Epithelial cell of prostate (primary cell): ENCODE data around the gene SRP54.
"Not testable (repeated sequence)": the region's sequence is repeated elsewhere in the genome, so short reads cannot be mapped to it uniquely, and the experiment has no call there.

Experiments used
- DNase-seq: peaks from one replicate; pipeline ENCODE4 v3.0.0-alpha.2; 2011; ENCODE audit warnings: low read depth, low spot score
- H3K27ac ChIP-seq: fragments of 450-650 bp; 2 replicates; pipeline ENCODE4 v1.5.1; 2017; ENCODE audit warnings: mild to moderate bottlenecking

SRP54 gene

GRCh38 chr14:35044939-35045797, 62.4 kb downstream of the SRP54 start:
- H3K27ac ChIP-seq, result peak overlapping the region; percentile 95
- DNase-seq, result no peak

GRCh38 chr14:35045798-35046047, 62.9 kb downstream of the SRP54 start:
- DNase-seq, result no peak

GRCh38 chr14:35046048-35046750, 63.4 kb downstream of the SRP54 start, which contains the start of gene FAM177A1:
FAM177A1 (plus strand) TSS chr14:35046272; CDS start chr14:35046464, 192 bp downstream.
- peak; percentile 79 for DNase-seq
- peak within 1 kb of the TSS; percentile 95 for H3K27ac ChIP-seq

More at GRCh38 chr14:35045798-35046047, 62.9 kb downstream of the SRP54 start:
- H3K27ac ChIP-seq, result peak overlapping the region; percentile 95

GRCh38 chr14:35046751-35047536, 64.2 kb downstream of the SRP54 start:
- peak overlapping the region; percentile 95 for H3K27ac ChIP-seq
- no peak for DNase-seq

GRCh38 chr14:35047976-35048513, 65.3 kb downstream of the SRP54 start:
- no peak overlapping the region for H3K27ac ChIP-seq
- no peak for DNase-seq

GRCh38 chr14:35050652-35051051, 67.9 kb downstream of the SRP54 start:
- no peak overlapping the region for H3K27ac ChIP-seq
- no peak for DNase-seq

- H3K27ac ChIP-seq, result peak overlapping the region; percentile 13
- DNase-seq, result no peak
These were observed 69.0 kb downstream of the SRP54 start for GRCh38 chr14:35051796-35052195.

GRCh38 chr14:35052637-35053036, 69.8 kb downstream of the SRP54 start:
- DNase-seq, result no peak
- no peak overlapping the region for H3K27ac ChIP-seq

GRCh38 chr14:35061113-35061791, 78.5 kb downstream of the SRP54 start:
- peak overlapping the region; percentile 70 for H3K27ac ChIP-seq
- DNase-seq, result not testable (repeated sequence)

GRCh38 chr14:35065731-35066130, 82.9 kb downstream of the SRP54 start:
- H3K27ac ChIP-seq, DNase-seq: not testable (repeated sequence)

GRCh38 chr14:35068238-35069012, 85.6 kb downstream of the SRP54 start:
- no peak overlapping the region for H3K27ac ChIP-seq
- DNase-seq, result no peak

- DNase-seq, result no peak
- no peak overlapping the region for H3K27ac ChIP-seq
These were observed 89.4 kb downstream of the SRP54 start for GRCh38 chr14:35072226-35072625.

- no peak for DNase-seq
- H3K27ac ChIP-seq, result no peak overlapping the region
These were observed 90.7 kb downstream of the SRP54 start for GRCh38 chr14:35073486-35073885.

GRCh38 chr14:35078082-35078481, 95.3 kb downstream of the SRP54 start:
- no peak for DNase-seq
- no peak overlapping the region for H3K27ac ChIP-seq
